GM12873 (cell line): ENCODE results near the gene ZNF341.

Experiments
- CTCF ChIP-seq: IDR thresholded peaks from 2 replicates; pipeline ENCODE4 v1.5.1; 2012; ENCODE audit warnings: low read depth, mild to moderate bottlenecking, moderate library complexity, low read length, control low read depth; ENCODE audit not compliant: insufficient read depth; ENCODE audit errors: missing control alignments

The ZNF341 gene

GRCh38 chr20:33839591-33839990 is 107.8 kb downstream of the ZNF341 start:
- no peak for TF ChIP-seq CTCF

DNA sequence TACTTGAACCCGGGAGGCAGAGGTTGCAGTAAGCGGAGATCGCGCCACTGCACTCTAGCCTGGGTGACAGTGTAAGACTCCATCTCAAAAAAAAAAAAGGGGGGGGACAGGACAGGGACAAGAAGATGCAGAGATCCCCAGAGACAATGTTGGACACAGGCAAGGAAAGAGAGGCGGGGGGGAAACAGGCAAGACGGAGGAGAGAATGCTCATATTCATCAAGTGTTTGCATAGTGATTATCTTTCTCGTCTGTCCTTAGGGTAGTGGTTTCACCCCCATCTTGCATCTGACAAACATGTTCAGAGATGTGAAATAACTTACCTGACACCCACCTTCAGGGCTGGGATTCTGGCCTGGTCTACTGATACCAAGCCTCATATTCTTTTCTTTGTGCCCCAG is 108.4 kb downstream of the ZNF341 start:
- no peak for TF ChIP-seq CTCF

- TF ChIP-seq CTCF = no peak
Measured at GRCh38 chr20:33840759-33841435, 109.1 kb downstream of the ZNF341 start.

DNA sequence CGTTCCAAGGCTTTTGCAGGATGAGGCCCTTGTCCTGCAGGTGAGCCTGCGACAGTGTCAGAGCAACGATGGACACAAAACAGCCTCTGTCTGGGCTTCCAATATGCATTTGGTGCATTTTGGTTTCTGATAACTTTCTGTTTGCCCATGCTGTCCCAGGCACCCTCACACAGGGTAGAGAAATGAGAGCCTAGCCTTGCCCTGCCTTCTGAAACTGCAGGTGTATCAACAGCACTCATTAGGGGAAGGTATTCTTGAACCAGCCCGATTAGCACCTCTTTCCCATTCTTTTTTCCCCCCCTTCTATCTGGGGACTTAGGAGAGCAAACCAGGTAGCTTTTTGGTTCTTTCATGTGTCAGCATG is 109.6 kb downstream of the ZNF341 start:
- TF ChIP-seq CTCF = no peak
